HT1080 (cell line): ENCODE measurements around the gene SRBD1. TPM values are rescaled to one million over a fixed set of nuclear protein-coding genes. Genes with fewer than 3 reads are reported as not detected.

ENCODE experiments used
- DNase-seq: peaks from one replicate; pipeline ENCODE4 v3.0.0-alpha.2; 2015; ENCODE audit warnings: low read depth
- total RNA-seq: library from RNA; depleted of rRNA; stranded (reverse); fragments of >200 nt; shearing (Covaris generic); gene quantifications from 2 replicates; pipeline ENCODE4 v1.2.3, GENCODE V29; 2014

The SRBD1 gene
- total RNA-seq, 1 experiment from 2014 or later: 19.0 TPM

DNA sequence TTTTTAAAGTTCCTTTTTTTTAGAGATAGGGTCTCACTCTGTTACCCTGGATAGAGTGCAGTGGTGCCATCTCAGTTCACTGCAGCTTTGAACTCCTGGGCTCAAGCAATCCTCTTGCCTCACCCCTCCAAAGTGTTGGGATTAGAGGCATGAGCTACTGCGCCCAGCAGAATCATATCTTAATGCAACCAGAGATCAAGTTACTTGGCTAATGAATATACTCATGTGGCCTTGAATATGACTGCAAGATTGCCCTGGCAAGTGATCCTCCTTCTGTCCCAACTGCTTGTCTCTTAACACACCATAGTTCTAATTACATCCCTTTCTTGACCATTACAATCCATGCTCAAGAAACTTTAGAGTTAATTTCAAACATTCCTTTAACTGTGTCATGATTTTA lies 133.5 kb downstream of the SRBD1 start:
- DNase-seq: no peak

- no peak for DNase-seq
These were observed 140.5 kb downstream of the SRBD1 start for GRCh38 chr2:45470531-45470930.

DNA sequence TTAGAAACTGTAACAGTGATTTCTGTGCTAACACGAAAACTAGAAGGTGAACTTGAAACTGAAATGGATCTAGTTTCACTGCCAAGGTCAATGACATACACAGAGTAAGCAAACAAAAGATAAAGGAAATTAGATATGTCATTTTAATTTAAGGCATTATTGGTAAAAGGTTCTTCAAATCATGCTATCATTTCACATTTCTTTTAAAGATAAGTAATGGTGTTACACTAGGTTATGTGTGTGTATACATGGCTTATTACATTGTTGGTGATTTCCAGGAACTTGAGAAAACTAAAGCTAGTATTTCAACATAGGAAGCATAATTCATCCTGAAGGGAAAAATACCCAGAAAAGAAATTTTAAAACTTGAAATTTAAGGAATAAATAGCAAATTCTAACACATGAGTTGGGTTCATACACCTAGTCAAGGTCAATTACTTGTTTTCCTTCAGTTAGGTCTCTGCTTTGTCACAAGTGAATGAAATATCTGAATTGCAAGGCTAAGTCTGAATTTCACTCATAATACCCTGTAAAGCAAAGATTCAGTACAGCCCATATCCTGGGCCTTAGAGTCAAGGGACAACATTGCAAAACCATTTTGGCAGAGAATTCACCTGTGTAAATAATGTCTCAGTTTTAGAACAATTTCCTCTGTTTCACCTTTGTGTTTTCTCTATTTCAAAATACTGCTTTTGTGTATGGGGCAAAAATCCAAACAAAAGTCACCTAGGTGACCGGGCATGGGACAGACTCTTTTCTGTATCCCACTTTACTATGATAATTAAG lies 141.6 kb downstream of the SRBD1 start:
- no peak for DNase-seq

GRCh38 chr2:45468279-45468678 lies 142.8 kb downstream of the SRBD1 start:
- no peak for DNase-seq

DNA sequence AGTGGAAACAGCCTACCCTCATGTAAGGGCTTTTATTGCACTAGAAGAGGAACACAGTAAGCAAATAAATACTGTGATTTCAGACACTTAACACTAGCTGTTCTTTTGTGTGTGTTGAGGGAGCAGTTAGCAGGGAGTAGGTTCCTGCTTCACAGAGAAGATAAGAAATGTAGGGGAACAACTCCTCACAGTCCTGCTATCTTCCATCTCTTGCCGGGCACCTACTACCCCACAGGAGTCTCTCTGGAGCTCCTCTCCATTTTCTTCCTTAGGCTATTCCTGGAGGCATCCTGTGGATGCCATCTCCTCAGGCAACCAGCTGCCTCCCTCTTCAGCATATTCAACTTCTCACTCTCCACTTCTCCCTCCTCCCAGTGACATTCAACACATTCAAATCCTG lies 145.0 kb downstream of the SRBD1 start:
- no peak for DNase-seq

- DNase-seq: no peak
These were observed 150.2 kb downstream of the SRBD1 start for GRCh38 chr2:45460825-45461224.

- DNase-seq: no peak
These were observed 151.2 kb downstream of the SRBD1 start for GRCh38 chr2:45459860-45460259.

GRCh38 chr2:45458909-45459563 lies 152.0 kb downstream of the SRBD1 start:
- peak; percentile 56 for DNase-seq

DNA sequence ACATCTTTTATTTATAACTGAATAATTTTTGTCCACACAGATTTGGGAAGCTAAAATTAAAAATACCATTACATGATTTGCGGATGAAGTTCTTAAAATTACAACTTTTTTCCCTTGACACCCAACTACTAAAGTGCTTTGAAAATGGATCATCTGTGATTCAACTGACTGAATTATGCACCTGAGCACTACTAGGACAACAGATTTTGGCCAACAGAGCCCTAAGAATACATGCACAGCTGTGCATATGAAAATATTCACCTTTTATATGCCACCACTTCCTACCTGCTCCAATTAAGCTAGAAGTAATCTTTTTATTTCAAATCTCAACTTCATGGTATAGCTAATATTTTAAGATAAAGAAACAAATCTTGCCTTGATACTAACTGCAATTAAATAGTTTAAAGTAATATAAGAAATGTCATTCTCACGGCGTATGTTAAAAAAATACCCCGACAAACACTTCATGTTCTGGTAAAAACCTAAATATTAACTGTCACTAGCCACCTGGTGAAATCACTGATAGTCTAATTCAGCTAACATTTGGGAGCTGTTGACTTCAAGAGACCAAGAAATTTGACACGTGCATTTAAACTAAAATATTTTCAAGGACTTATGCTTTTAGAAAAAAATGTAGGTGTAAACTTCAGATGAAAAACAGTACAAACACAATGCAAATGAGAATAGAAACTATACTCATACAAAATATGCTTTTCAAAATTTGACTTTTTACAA lies 153.7 kb downstream of the SRBD1 start:
- DNase-seq: no peak

DNA sequence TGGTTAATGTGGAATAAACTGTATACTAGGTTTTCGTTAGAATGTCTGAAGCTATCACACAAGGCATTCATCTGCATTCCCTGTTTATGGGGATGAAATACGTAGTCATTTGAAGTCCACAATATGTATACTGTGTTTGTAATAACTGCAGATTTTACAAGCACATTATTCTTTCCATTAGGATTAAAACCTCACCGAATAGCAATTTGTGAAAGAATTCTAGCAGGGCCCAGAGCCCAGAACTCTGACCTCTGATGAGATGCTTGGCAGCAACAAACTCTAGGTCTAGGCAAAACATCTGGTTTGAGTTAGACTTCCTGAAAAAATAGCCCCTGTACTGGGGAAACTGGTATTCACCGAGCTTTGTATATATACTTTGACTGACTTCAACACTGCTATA lies 158.2 kb downstream of the SRBD1 start:
- no peak for DNase-seq

GRCh38 chr2:45450634-45451033 lies 160.4 kb downstream of the SRBD1 start:
- no peak for DNase-seq

GRCh38 chr2:45448217-45448616 lies 162.8 kb downstream of the SRBD1 start:
- DNase-seq: no peak

DNA sequence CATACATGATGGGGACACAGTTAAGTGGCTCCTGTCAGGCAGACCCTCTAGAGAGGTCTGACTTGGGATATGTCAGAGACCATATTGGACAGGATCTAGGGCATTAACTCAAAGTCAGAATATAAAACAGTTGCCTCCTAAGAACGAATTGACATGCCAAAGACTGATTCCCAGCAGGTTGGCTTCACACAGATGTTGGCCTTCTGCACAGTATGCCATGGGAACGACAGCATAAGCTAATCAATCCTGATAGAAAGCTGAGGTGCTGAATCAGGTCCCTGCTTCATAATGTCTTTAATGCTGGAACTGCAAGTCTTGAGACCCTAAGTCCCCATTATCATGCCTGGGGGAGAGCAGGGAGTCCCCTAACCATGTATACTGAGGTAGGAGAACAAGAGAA lies 165.1 kb downstream of the SRBD1 start:
- DNase-seq: no peak

DNA sequence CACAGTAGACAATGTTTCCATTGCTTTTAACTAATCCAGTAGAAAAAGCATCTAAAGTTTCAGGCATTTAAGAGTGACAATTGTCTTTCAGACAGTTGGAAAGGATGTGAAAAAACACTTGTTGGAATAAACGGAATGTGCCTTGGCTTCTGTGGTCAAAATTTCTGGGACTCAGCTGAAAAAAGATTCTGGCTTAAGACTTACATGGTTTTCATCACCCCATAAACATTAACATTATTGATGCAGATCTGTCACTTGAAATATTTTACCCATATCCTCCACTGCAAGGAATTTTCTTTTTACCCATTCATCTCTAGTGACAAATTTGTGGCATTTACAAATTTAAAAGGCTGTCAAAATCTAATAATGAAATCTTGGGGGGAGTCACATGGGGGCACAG lies 166.0 kb downstream of the SRBD1 start:
- no peak for DNase-seq

DNA sequence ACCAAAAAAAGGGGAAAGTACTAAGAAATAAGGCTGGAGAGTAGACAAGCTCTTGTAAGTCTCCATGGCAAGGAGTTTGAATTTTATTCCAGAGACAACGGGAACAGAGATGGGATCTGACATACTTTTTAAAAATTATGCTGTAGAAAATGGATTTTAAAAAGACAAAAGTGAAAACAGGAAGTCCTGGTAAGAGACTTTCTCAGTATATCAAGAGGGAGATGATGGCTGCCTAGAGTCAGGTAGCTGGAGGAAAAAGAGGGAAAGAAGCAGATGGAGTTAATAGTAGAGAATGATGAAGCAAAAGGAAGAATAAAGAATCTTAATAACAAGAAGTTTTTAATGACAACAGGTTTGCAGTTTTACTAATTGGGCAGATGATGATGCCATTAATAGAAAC lies 168.1 kb downstream of the SRBD1 start:
- no peak for DNase-seq

- DNase-seq: no peak
These were observed 169.0 kb downstream of the SRBD1 start for GRCh38 chr2:45442026-45442425.

DNA sequence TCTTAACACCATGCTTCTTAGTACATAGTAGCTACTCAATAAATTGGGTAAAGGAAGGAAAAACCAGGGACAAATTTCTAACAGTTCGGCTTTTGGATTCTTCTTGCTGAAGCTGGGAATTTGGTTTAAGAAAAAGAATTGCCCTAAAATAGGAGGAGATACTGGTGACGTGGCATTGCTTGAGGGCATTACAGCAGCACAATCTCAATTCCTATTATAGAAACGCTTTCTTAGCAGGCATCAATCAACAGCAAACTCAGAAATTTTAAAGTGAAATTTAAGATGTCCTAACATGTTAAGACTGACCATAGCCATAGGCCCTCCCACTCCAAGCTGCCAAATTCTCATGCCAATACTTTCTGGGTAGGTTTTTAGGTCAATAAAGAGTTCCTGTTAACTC lies 169.5 kb downstream of the SRBD1 start:
- no peak for DNase-seq

- DNase-seq: peak; percentile 6
These were observed 171.0 kb downstream of the SRBD1 start for GRCh38 chr2:45439788-45440773.

- DNase-seq: no peak
These were observed 172.0 kb downstream of the SRBD1 start for GRCh38 chr2:45438872-45439665.

GRCh38 chr2:45436456-45436855 lies 174.6 kb downstream of the SRBD1 start:
- DNase-seq: peak; percentile 24
